Panc1 (cell line): ENCODE data around the gene OPN3. TPM values are rescaled to one million over a fixed set of nuclear protein-coding genes. Genes with fewer than 3 reads are reported as not detected.

ENCODE experiments used
- ATAC-seq: fragments of 200-7000 bp; cut with Tn5 transposase; 2 replicates; pipeline ENCODE4 v1.9.1; 2020; ENCODE audit warnings: mild to moderate bottlenecking, moderate library complexity
- BruUV-seq: library from RNA; stranded (reverse); fragments of 400-500 nt; replicated peaks from 2 replicates; lab custom pipeline; 2021; lab: Mats Ljungman, UMichigan
- CTCF ChIA-PET: fragments of 300-600 bp; sonication (Branson Sonifier 250); formaldehyde crosslinking; loops from one replicate; lab custom pipeline; 2022; ENCODE audit warnings: antibody characterized with exemption; lab: Charles Lee
- POLR2A ChIA-PET: fragments of 300-600 bp; sonication (Branson Sonifier 250); formaldehyde crosslinking; loops from one replicate; lab custom pipeline; 2022; ENCODE audit warnings: antibody characterized with exemption; lab: Charles Lee
- DNase-seq: peaks from one replicate; pipeline ENCODE4 v3.0.0-alpha.2; 2010; ENCODE audit warnings: low read depth, low spot score
- H3K27ac ChIP-seq: 2 replicates; pipeline ENCODE4 v1.5.1; 2011; ENCODE audit warnings: mild to moderate bottlenecking, low read length, inconsistent platforms
- H3K27me3 ChIP-seq: fragments of 200-500 bp; sonication (Bioruptor generic); 2 replicates; pipeline ENCODE4 v1.6.0; 2014; ENCODE audit warnings: low read length, inconsistent platforms; ENCODE audit not compliant: control insufficient read depth, insufficient read depth
- H3K36me3 ChIP-seq: fragments of 200-500 bp; sonication (Bioruptor generic); 2 replicates; pipeline ENCODE4 v1.5.1; 2014; ENCODE audit warnings: inconsistent platforms, mild to moderate bottlenecking, low read length, moderate library complexity; ENCODE audit not compliant: control insufficient read depth, insufficient read depth
- H3K4me1 ChIP-seq: 2 replicates; pipeline ENCODE4 v1.5.1; 2011; ENCODE audit warnings: inconsistent platforms, mild to moderate bottlenecking, low read length, moderate library complexity; ENCODE audit not compliant: control insufficient read depth, insufficient read depth
- H3K4me3 ChIP-seq, 2 experiments: 2 replicates each; pipeline ENCODE4 v1.5.1; 2011 to 2012; ENCODE audit warnings: low read depth in 2 of 2, low read length in 2 of 2, mild to moderate bottlenecking in 2 of 2, inconsistent platforms in 1 of 2, moderate library complexity in 1 of 2
- H3K9me3 ChIP-seq: fragments of 200-500 bp; sonication (Bioruptor generic); 2 replicates; pipeline ENCODE4 v1.5.1; 2014; ENCODE audit warnings: low read depth, mild to moderate bottlenecking, inconsistent platforms, low read length, moderate library complexity; ENCODE audit not compliant: control insufficient read depth, insufficient read depth
- SIN3A ChIP-seq: IDR thresholded peaks from 2 replicates; pipeline ENCODE4 v1.6.1; 2012; ENCODE audit warnings: low read depth, mild to moderate bottlenecking, low read length, moderate library complexity, borderline replicate concordance; ENCODE audit not compliant: insufficient read depth
- in situ Hi-C: cut with HindIII; loops from 2 replicates; pipeline ENCODE4 v1.10.0; 2016; ENCODE audit warnings: low sequenced_read_pairs, low pct_unique_long_range_greater_than_20kb
- intact Hi-C: fragments of 100-400 bp; cut with micrococcal nuclease; formaldehyde crosslinking; loops from one replicate; pipeline ENCODE4 v1.10.0; 2022; ENCODE audit not compliant: unreplicated experiment
- total RNA-seq: library from RNA; stranded (reverse); gene quantifications from one replicate; pipeline ENCODE4 v1.2.1, GENCODE V29; 2021; ENCODE audit not compliant: unreplicated experiment

Gene OPN3
- total RNA-seq, 1 experiment from 2014 or later, result 34.0 TPM

GRCh38 chr1:241548008-241548407 is 92.2 kb downstream of the OPN3 start:
- no peaks in the 10 kb centered on the region for H3K27me3 ChIP-seq
- no peak for TF ChIP-seq SIN3A
- ATAC-seq (no peak), DNase-seq (no peak)
- H3K9me3 ChIP-seq, result no peaks in the 10 kb centered on the region
- no peak overlapping the region for H3K27ac ChIP-seq
- in situ Hi-C loops, result no loop called here
- CTCF ChIA-PET, result no interaction called here
- no peaks in the 10 kb centered on the region for H3K4me1 ChIP-seq
- intact Hi-C loops, result no loop called here
- no peaks in the 10 kb centered on the region for H3K36me3 ChIP-seq
- no TSS peak for BruUV-seq
- no peak overlapping the region for H3K4me3 ChIP-seq
- POLR2A ChIA-PET, result no interaction called here

Other genes with a start within 250 kb of the OPN3 start
- gene FH, start 120.6 kb downstream of the OPN3 start, total RNA-seq, result 87.1 TPM
- 1.8 TPM for gene KMO, start 108.0 kb downstream of the OPN3 start, total RNA-seq
- gene CHML, start within 50 bp of the OPN3 start, total RNA-seq, result 19.3 TPM
- gene WDR64, start 11.9 kb upstream of the OPN3 start, total RNA-seq, result not detected
- gene EXO1, start 207.8 kb upstream of the OPN3 start, total RNA-seq, result 26.3 TPM